Kasumi-1 (cell line): ENCODE data around the gene DBNL.

Source experiments
- DNase-seq, 2 experiments: peaks; one replicate each; lab custom pipeline; 2025; lab: John Stamatoyannopoulos, UW

Gene DBNL

GRCh38 chr7:44042221-44042620 lies 2.3 kb upstream of the DBNL start:
- no peak for DNase-seq

DNA sequence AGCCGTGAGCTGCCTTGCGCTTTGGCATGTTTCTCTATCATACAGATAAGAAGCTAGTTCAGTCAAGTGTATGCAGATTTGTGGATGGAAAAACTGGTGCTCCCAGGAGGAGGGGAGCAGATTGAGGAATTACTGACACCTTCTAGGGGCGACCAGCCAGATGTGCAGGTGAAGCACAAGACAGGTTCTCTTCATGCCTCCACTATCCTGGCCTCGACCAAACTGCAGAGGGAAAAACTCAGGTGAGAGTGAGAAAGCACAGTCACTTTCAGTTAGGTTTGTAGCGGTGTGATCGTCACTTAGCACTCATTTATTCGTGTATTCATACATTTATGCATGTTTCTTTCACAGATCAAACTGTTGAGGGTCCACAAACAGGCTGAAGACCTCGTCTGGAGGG lies 600 bp upstream of the DBNL start:
- DNase-seq, result no peak

GRCh38 chr7:44045226-44046014 lies 918 bp downstream of the DBNL start:
- no peak for DNase-seq

DNA sequence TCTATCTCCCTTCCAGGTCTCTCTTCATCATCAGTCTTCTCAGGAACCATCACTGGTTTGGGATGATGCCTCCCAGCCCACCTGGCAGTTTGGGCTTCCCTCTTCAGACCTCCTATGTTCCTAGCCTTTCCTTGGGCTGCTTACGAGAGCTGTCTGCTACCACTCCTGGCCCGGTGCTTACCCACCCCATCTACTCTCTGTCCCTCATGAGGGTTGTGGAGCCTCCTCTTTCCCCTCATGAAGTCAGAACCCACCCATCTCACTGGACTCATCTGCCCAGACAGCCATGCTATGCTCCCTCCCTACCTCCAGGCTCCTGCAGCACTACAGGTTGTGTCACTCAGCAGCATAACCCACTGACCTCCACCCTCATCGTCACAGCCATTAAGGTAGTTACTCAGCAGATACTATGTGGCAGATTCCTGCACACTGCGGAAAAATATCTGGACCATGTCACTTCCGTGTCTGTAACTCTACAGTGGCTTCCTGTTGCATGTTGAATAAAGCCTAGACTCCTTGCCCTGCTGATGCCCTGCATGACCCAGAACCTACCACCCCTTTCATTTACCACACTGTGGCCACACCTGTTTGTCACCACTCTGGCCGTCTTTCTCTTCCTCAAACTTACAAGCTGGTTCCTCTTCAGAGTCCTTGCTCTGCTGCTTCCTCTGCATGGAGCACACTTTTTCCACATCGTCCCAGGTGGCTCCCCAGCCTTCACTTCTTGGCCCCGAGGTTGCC lies 2.0 kb downstream of the DBNL start:
- DNase-seq, result peak; percentile 80 to 81

- no peak for DNase-seq
These were observed 3.7 kb downstream of the DBNL start for GRCh38 chr7:44048031-44048795.

- DNase-seq, result no peak
These were observed 5.8 kb downstream of the DBNL start for GRCh38 chr7:44050121-44050914.

DNA sequence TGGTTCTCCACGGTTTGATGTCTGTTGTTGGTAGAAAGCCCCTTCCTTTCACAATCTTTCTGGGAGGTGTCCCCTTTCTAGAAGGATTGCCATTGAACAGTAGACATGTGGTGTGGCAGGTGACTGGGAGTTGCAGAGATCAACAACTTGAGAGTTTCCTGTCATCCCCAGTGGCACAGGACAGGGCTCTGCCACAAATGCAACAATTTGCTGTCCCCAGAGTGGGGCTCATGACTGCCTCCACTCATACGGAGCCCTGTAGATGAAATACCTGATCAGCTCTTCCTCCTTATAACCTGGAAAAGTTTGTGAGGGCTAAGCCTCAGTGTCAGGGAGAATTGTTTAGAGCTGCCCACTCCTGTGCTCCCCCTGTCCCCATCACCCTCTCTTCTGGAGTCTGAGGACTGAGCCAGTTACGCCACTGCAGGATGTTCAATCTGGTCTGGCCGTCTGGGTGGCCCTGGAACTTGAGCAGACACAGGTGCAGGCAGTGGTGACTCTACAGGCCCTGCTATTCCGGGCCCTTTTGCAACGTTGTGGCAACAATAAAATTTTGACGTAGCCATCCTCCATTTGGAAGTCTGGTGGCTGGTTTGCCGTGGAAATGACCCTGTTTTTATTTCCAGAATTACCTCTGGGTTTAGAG lies 6.5 kb downstream of the DBNL start:
- no peak for DNase-seq

GRCh38 chr7:44051611-44052220 lies 7.2 kb downstream of the DBNL start:
- DNase-seq, result no peak

DNA sequence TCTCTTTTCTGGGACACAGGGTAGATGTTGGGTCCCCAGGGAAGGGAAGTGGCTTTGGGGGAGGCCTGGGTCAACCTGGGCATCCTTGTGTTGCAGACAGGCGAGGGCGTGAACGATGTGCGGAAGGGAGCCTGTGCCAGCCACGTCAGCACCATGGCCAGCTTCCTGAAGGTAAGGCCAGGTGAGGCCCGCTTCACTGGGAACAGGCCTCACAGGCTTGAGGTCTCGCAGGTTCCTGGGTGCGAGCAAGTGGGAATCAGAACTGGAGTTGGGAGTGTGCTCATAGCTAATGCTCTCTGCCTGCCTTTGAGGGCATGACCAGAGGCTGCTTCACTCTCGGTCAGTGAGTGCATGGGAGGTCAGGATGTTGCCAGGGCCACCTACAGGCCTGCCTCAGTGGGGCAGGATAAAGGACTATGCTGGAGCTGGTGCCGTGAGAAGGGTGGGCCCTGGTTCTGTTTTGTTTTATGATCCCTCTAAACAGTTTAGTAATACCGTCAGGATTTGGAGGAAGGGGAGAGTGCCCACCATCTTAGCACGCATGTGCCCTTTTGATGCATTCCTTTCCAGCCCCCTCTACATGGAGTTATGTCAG lies 8.4 kb downstream of the DBNL start:
- no peak for DNase-seq

DNA sequence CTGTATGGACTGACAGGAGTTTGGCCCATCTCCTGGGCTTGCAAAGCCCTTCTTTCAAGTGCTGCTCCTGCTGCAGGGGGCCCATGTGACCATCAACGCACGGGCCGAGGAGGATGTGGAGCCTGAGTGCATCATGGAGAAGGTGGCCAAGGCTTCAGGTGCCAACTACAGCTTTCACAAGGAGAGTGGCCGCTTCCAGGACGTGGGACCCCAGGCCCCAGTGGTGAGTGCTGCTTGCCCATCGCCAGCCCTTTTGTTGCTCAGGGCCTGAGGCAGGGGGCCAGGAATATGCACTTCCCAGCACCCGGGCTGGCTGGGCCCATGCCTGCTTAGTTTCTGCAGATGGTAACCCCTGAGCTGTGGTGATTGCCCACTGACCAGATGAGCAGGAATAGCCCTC lies 12.2 kb downstream of the DBNL start:
- no peak for DNase-seq

- no peak for DNase-seq
These were observed 12.8 kb downstream of the DBNL start for GRCh38 chr7:44057181-44057848.

DNA sequence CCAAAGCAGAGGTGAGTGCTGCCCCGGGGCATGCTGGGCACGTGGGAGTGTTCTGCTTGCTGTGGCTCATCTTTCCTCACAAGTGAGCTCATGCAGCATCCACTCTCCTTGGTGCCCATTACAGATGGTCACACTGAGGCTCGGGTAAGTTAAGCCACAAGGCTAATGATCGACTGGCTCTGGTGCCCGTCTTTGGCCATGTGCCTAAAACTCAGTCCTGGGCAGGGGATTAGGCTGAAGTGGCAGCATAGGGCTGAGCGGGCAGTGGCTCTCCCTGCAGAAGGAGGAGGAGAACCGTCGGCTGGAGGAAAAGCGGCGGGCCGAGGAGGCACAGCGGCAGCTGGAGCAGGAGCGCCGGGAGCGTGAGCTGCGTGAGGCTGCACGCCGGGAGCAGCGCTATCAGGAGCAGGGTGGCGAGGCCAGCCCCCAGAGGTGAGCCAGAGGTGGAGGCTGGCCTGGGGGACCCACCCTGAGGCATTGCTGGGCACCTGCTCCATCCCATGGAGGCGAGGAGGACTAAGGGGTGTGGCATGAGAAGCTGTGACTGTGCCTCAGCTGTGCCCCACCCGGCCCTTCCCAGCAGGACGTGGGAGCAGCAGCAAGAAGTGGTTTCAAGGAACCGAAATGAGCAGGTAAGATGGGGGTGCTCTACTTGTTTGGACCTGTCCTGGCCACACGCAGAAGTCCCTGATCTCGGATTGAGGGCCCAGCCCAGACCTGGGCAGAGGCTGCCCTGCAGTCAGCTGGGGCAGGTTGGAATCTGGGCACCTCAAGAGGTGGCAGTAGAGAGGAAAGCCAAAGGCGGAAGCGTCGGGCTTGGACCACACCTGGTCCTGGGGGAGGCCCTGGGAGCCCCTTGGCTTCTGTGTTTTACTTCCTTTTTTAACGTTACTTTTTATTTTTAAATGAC lies 13.6 kb downstream of the DBNL start:
- DNase-seq, result no peak

GRCh38 chr7:44058759-44059218 lies 14.3 kb downstream of the DBNL start:
- no peak for DNase-seq

- no peak for DNase-seq
These were observed 15.0 kb downstream of the DBNL start for GRCh38 chr7:44059219-44060090.

GRCh38 chr7:44060091-44060947 lies 15.8 kb downstream of the DBNL start:
- no peak for DNase-seq

DNA sequence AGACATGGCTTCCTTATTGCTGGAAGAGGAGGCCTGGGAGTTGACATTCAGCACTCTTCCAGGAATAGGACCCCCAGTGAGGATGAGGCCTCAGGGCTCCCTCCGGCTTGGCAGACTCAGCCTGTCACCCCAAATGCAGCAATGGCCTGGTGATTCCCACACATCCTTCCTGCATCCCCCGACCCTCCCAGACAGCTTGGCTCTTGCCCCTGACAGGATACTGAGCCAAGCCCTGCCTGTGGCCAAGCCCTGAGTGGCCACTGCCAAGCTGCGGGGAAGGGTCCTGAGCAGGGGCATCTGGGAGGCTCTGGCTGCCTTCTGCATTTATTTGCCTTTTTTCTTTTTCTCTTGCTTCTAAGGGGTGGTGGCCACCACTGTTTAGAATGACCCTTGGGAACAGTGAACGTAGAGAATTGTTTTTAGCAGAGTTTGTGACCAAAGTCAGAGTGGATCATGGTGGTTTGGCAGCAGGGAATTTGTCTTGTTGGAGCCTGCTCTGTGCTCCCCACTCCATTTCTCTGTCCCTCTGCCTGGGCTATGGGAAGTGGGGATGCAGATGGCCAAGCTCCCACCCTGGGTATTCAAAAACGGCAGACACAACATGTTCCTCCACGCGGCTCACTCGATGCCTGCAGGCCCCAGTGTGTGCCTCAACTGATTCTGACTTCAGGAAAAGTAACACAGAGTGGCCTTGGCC lies 16.6 kb downstream of the DBNL start:
- DNase-seq, result no peak
